Thymus (tissue), 11 donors: ENCODE measurements around the gene CNST. TPM values are rescaled to one million over a fixed set of nuclear protein-coding genes. Genes with fewer than 3 reads are reported as not detected.

Source experiments
- DNase-seq, 9 donors: peaks; one replicate each; pipeline ENCODE4 v3.0.0-alpha.2; 2013; ENCODE audit warnings: low spot score in 9 of 9, low read depth in 6 of 9, missing footprints in 1 of 9
- H3K27ac ChIP-seq, 2 donors: one replicate each; pipeline ENCODE4 v1.5.1; 2013; ENCODE audit warnings: control low read depth in 1 of 2, low read depth in 1 of 2, low read length in 1 of 2, mild to moderate bottlenecking in 1 of 2, moderate library complexity in 1 of 2
- H3K27me3 ChIP-seq, 2 donors: one replicate each; pipeline ENCODE4 v1.5.1; 2013; ENCODE audit warnings: low read length in 1 of 2; ENCODE audit not compliant: control insufficient read depth in 2 of 2, insufficient read depth in 1 of 2
- H3K36me3 ChIP-seq, 2 donors: one replicate each; pipeline ENCODE4 v1.5.1; 2013; ENCODE audit warnings: low read length in 1 of 2, mild to moderate bottlenecking in 1 of 2, moderate library complexity in 1 of 2; ENCODE audit not compliant: control insufficient read depth in 2 of 2, insufficient read depth in 2 of 2
- H3K4me1 ChIP-seq, 2 donors: one replicate each; pipeline ENCODE4 v1.5.1; 2013; ENCODE audit warnings: low read length in 2 of 2; ENCODE audit not compliant: control insufficient read depth in 2 of 2, insufficient read depth in 2 of 2
- H3K4me3 ChIP-seq, 2 donors: one replicate each; pipeline ENCODE4 v1.5.1; 2013; ENCODE audit warnings: low read length in 2 of 2, control low read depth in 1 of 2, mild to moderate bottlenecking in 1 of 2
- H3K9me3 ChIP-seq, 2 donors: one replicate each; pipeline ENCODE4 v1.5.1; 2013; ENCODE audit warnings: low read length in 1 of 2, mild to moderate bottlenecking in 1 of 2; ENCODE audit not compliant: control insufficient read depth in 2 of 2, insufficient read depth in 1 of 2
- WGBS: extraction: QIAGEN DNeasy Blood & Tissue Kit; methylation state at CpG from one replicate; pipeline ENCODE4 v1.1.7; 2013; 5-methylcytosine and 5-hydroxymethylcytosine counted together
- polyA plus RNA-seq: library from polyadenylated mRNA; stranded (reverse); fragments of 200-250 nt; gene quantifications from one replicate; pipeline ENCODE4 v1.2.3, GENCODE V29; 2013
- total RNA-seq: library from RNA; stranded (reverse); fragments of 120-200 nt; gene quantifications from one replicate; pipeline ENCODE4 v1.2.4, GENCODE V29; 2013
- donor health status: healthy.

Gene CNST
- total and polyA plus RNA-seq, 2 donors = 15.4 to 15.7 TPM

- no peak overlapping the region for H3K4me3 ChIP-seq
- H3K9me3 ChIP-seq = no peaks in the 10 kb centered on the region
- H3K27ac ChIP-seq = no peak overlapping the region
- DNase-seq = no peak
- 96% methylated on average over 8 of the region's 8 CpGs for whole genome bisulfite sequencing
- no peaks in the 10 kb centered on the region for H3K4me1 ChIP-seq
- H3K27me3 ChIP-seq = no peaks in the 10 kb centered on the region
- no peaks in the 10 kb centered on the region for H3K36me3 ChIP-seq
These were observed 113.9 kb downstream of the CNST start for GRCh38 chr1:246680190-246680589.

- DNase-seq = no peak
- 99% methylated on average over 10 of the region's 10 CpGs for WGBS
- no peaks in the 10 kb centered on the region for H3K9me3 ChIP-seq
- no peaks in the 10 kb centered on the region for H3K27me3 ChIP-seq
- H3K36me3 ChIP-seq = no peaks in the 10 kb centered on the region
- H3K4me1 ChIP-seq = no peaks in the 10 kb centered on the region
- H3K27ac ChIP-seq = no peak overlapping the region
- no peak overlapping the region for H3K4me3 ChIP-seq
These were observed 114.5 kb downstream of the CNST start for GRCh38 chr1:246680696-246681130.

- H3K4me3 ChIP-seq = no peak overlapping the region
- H3K4me1 ChIP-seq = no peaks in the 10 kb centered on the region
- H3K36me3 ChIP-seq = no peaks in the 10 kb centered on the region
- H3K27ac ChIP-seq = no peak overlapping the region
- DNase-seq = no peak
- 88% methylated on average over 15 of the region's 15 CpGs for WGBS
- no peaks in the 10 kb centered on the region for H3K27me3 ChIP-seq
- H3K9me3 ChIP-seq = no peaks in the 10 kb centered on the region
These were observed 115.9 kb downstream of the CNST start for GRCh38 chr1:246681900-246682895.

- DNase-seq = no peak
- Histone ChIP-seq H3K9me3 (no peaks in the 10 kb centered on the region), H3K27me3 (no peaks in the 10 kb centered on the region), H3K4me1 (no peaks in the 10 kb centered on the region), H3K36me3 (no peaks in the 10 kb centered on the region), H3K27ac (no peak overlapping the region), H3K4me3 (no peak overlapping the region)
- 97% methylated on average over 9 of the region's 9 CpGs for WGBS
These were observed 117.3 kb downstream of the CNST start for GRCh38 chr1:246683521-246683920.

GRCh38 chr1:246687002-246687401 is 120.7 kb downstream of the CNST start:
- H3K36me3 ChIP-seq = no peaks in the 10 kb centered on the region
- peaks cover 0 to 4% of the 10 kb centered on the region in 2 donors for H3K4me1 ChIP-seq
- H3K9me3 ChIP-seq = no peaks in the 10 kb centered on the region
- H3K27ac ChIP-seq = no peak overlapping the region
- H3K4me3 ChIP-seq = no peak overlapping the region
- no peak for DNase-seq
- 96% methylated on average over 14 of the region's 14 CpGs for WGBS
- H3K27me3 ChIP-seq = no peaks in the 10 kb centered on the region

GRCh38 chr1:246689409-246690008 is 123.3 kb downstream of the CNST start:
- no peak overlapping the region for H3K4me3 ChIP-seq
- no peak overlapping the region for H3K27ac ChIP-seq

GRCh38 chr1:246690100-246690499 is 123.8 kb downstream of the CNST start:
- DNase-seq = no peak
- Histone ChIP-seq H3K27me3 (no peaks in the 10 kb centered on the region), H3K9me3 (peaks cover 2 to 5% of the 10 kb centered on the region in 2 donors), H3K4me1 (peaks cover 0 to 4% of the 10 kb centered on the region in 2 donors), H3K4me3 (no peak overlapping the region), H3K36me3 (no peaks in the 10 kb centered on the region), H3K27ac (no peak overlapping the region)
- 93% methylated on average over 12 of the region's 12 CpGs for WGBS

More at GRCh38 chr1:246689409-246690008, 123.3 kb downstream of the CNST start:
- WGBS = 20% methylated on average over 16 of the region's 16 CpGs
- Histone ChIP-seq H3K9me3 (peaks cover 2 to 3% of the 10 kb centered on the region in 2 donors), H3K36me3 (no peaks in the 10 kb centered on the region), H3K27me3 (no peaks in the 10 kb centered on the region), H3K4me1 (peaks cover 0 to 4% of the 10 kb centered on the region in 2 donors)
- peak; percentile 33 to 85 (median 50) for DNase-seq

GRCh38 chr1:246691622-246692495 is 125.6 kb downstream of the CNST start:
- peak in 1 of 9 donors; percentile 41 for DNase-seq
- 85% methylated on average over 15 of the region's 15 CpGs for whole genome bisulfite sequencing
- Histone ChIP-seq H3K36me3 (no peaks in the 10 kb centered on the region), H3K4me3 (no peak overlapping the region), H3K27me3 (no peaks in the 10 kb centered on the region), H3K9me3 (peaks cover 2 to 19% of the 10 kb centered on the region in 2 donors), H3K4me1 (peaks cover 0 to 4% of the 10 kb centered on the region in 2 donors), H3K27ac (no peak overlapping the region)
